ENCODE results near the gene WDR64.

GRCh38 chr1:241658081-241658793 lies 6.2 kb downstream of the WDR64 start:
- TF ChIP-seq CTCF (IDR thresholded peaks at IDR 0.05; ENCODE audit: low read depth, low read length) (no peak), POLR2A (IDR thresholded peaks at IDR 0.05; ENCODE audit: extremely low read depth, insufficient read length) (no peak), MYC (IDR thresholded peaks at IDR 0.05; ENCODE audit: low read depth, low read length) (no peak)

Measured in NB4 (cell line).